ENCODE results near the gene SBDS.

DNA sequence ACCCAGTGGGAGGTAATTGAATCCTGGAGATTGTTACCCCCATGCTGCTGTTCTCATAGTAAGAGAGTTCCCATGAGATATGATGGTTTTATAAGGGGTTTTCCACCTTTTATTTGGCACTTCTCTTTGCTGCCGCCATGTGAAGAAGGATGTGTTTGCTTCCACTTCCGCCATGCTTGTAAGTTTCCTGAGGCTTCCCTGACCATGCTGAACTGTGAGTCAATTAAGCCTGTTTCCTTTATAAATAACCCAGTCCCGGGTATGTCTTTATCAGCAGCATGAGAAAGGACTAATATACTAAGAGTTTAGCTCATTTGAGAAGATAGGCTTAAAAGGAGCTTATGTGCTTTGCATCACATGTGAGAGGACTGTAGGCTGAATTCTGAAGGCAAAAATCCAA, 45.1 kb downstream of the SBDS start:
- TF ChIP-seq, protein P1, sequence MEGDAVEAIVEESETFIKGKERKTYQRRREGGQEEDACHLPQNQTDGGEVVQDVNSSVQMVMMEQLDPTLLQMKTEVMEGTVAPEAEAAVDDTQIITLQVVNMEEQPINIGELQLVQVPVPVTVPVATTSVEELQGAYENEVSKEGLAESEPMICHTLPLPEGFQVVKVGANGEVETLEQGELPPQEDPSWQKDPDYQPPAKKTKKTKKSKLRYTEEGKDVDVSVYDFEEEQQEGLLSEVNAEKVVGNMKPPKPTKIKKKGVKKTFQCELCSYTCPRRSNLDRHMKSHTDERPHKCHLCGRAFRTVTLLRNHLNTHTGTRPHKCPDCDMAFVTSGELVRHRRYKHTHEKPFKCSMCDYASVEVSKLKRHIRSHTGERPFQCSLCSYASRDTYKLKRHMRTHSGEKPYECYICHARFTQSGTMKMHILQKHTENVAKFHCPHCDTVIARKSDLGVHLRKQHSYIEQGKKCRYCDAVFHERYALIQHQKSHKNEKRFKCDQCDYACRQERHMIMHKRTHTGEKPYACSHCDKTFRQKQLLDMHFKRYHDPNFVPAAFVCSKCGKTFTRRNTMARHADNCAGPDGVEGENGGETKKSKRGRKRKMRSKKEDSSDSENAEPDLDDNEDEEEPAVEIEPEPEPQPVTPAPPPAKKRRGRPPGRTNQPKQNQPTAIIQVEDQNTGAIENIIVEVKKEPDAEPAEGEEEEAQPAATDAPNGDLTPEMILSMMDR (IDR thresholded peaks at IDR 0.05; ENCODE audit: poor library complexity), result no peak
- TF ChIP-seq EZH2phosphoT487 (IDR thresholded peaks at IDR 0.05; ENCODE audit: low read depth, severe bottlenecking, unreplicated experiment), result no peak
- TF ChIP-seq EZH2 (IDR thresholded peaks at IDR 0.05; ENCODE audit: borderline replicate concordance), result no peak

Data from hepatocyte (in vitro differentiated cells).